ENCODE data around the gene BBS7.

BBS7 gene

DNA sequence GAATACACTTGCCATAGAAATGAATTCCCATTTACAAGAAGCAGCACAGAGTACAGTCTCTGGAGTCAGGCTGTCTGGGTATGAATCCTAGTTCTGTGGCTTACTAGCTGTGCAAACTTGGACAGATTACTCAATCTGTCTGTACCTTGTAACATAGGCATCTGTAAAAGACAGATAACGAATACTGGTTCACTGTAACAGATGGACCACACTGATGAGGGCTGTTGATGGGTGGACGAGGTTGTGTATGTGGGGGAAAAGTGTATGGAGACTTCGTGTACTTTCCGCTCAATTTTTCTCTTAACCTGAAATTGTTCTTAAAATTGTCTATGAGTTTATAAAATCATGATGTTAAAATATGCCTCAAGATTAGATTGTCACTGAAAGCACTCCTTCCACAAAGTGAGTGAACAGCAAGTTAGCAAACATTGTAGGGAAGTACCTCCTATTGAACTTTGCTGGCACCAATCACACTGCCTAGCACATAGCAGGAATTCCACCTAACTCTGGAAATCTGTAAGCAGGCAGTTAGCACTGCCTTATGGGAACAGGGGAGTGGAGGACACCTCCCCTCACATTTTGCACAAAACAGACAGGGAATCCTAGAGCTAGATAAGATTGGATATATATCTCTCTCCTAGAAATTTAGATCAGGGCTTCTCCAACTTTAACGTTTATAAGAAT is 75.6 kb downstream of the BBS7 start:
- no peak for DNase-seq (ENCODE audit: low read depth, low spot score)
- no peak for TF ChIP-seq CTCF (IDR thresholded peaks at IDR 0.05; ENCODE audit: insufficient read depth, low read length, missing control alignments)
- no peak overlapping the region for H3K4me3 ChIP-seq (ENCODE audit: low read depth, low read length)
- POLR2A ChIA-PET: no interaction called here
- CTCF ChIA-PET: interaction anchor here (0.9 kb wide), 1 partner anchor 99 kb away, joined by 3 read pairs; no protein-coding TSS in a partner anchor

DNA sequence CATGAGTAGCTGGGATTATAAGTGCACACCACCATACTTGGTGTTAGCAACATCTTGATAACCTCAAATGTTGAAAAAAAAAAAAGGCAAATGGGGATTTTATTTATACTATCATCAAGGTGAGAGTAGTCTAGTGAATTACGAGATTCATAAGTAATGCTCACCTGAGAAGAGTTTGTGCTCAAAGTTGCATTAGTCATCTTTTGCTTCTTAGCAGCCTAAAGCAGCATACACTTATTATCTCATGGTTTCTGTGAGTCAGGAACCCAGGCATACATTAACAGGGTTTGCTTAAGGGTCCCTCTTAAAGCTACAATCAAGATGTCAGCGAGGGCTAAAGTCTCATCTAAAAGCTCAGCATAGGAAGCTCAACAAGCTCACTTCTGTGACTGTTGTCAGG is 77.3 kb downstream of the BBS7 start:
- CTCF ChIA-PET: no interaction called here

GRCh38 chr4:121791481-121791880 is 78.8 kb downstream of the BBS7 start:
- no peak for TF ChIP-seq CTCF (IDR thresholded peaks at IDR 0.05; ENCODE audit: insufficient read depth, low read length, missing control alignments)
- POLR2A ChIA-PET: interaction anchor here (0.7 kb wide), 1 partner anchor 123 kb away, joined by 4 read pairs; no protein-coding TSS in a partner anchor
- CTCF ChIA-PET: no interaction called here
- peak; percentile 74 for DNase-seq (ENCODE audit: low read depth, low spot score)
- no peak overlapping the region for H3K4me3 ChIP-seq (ENCODE audit: low read depth, low read length)

More for the DNA sequence above, 77.3 kb downstream of the BBS7 start:
- POLR2A ChIA-PET: no interaction called here
- no peak overlapping the region for H3K4me3 ChIP-seq (ENCODE audit: low read depth, low read length)
- DNase-seq (ENCODE audit: low read depth, low spot score): no peak
- no peak for TF ChIP-seq CTCF (IDR thresholded peaks at IDR 0.05; ENCODE audit: insufficient read depth, low read length, missing control alignments)

DNA sequence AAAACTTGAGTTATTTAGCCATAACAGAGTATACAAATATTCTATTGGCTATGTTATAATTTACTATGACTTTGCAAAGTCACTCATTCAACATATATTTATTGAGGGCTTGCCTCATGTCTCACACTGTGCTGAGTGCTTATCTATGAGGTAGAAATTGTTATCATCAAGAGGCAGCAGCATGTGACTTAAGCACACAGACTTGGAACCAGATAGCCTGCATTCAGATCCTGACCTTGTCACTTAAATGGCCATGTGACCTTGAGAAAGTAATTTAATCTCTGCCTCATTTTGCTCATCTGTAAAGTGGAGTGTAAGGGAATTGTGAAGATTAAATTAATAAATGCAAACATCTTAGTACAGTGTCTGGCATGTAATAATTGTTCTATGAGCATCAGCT is 79.3 kb downstream of the BBS7 start:
- ChIA-PET POLR2A (interaction anchor here (1.5 kb wide), 1 partner anchor 95 kb away, joined by 6 read pairs; the partner anchor contains the start of gene ANXA5), CTCF (no interaction called here)
- DNase-seq (ENCODE audit: low read depth, low spot score): no peak
- TF ChIP-seq CTCF (IDR thresholded peaks at IDR 0.05; ENCODE audit: insufficient read depth, low read length, missing control alignments): no peak
- no peak overlapping the region for H3K4me3 ChIP-seq (ENCODE audit: low read depth, low read length)

GRCh38 chr4:121789960-121790829 is 80.1 kb downstream of the BBS7 start:
- no peak for TF ChIP-seq CTCF (IDR thresholded peaks at IDR 0.05; ENCODE audit: insufficient read depth, low read length, missing control alignments)
- ChIA-PET CTCF (no interaction called here), POLR2A (interaction anchor here (0.6 to 1.7 kb wide), 5 partner anchors 11 to 122 kb away, joined by 3 to 6 read pairs (median 5); partner anchors contain the start of genes ANXA5 and EXOSC9)
- H3K4me3 ChIP-seq (ENCODE audit: low read depth, low read length): no peak overlapping the region
- no peak for DNase-seq (ENCODE audit: low read depth, low spot score)

DNA sequence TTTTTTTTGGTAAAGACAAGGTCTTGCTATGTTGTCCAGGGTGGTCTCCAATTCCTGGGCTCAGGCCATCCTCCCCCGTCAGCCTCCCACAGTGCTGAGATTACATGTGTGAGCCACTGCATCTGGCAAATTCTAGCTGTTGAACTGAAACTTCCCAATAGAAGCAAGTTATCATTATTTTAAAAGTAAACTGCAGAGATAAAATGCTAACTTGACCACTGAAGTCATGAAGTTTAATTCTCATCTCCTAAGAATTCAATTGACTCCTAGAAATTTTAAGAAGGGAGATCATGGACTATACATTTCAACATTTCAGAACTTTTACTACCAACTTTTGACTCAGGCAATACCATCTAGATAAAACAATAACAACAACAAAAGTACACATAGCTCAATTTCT is 80.8 kb downstream of the BBS7 start:
- POLR2A ChIA-PET: interaction anchor here (0.6 to 1.7 kb wide), 5 partner anchors 12 to 121 kb away, joined by 3 to 6 read pairs (median 5); partner anchors contain the start of genes ANXA5 and EXOSC9
- CTCF ChIA-PET: no interaction called here

More for the DNA sequence above, 80.8 kb downstream of the BBS7 start:
- no peak for TF ChIP-seq CTCF (IDR thresholded peaks at IDR 0.05; ENCODE audit: insufficient read depth, low read length, missing control alignments)
- no peak overlapping the region for H3K4me3 ChIP-seq (ENCODE audit: low read depth, low read length)
- DNase-seq (ENCODE audit: low read depth, low spot score): no peak
